ENCODE results near the gene HTR3C.

HTR3C gene

GRCh38 chr3:184092199-184092598 is 39.4 kb downstream of the HTR3C start:
- DNase-seq (ENCODE audit: low read depth in 2 of 2): no peak

- no peak for DNase-seq (ENCODE audit: low read depth in 2 of 2)
These were observed 44.0 kb downstream of the HTR3C start, which contains the start of gene HTR3E for GRCh38 chr3:184096811-184097383. HTR3E (plus strand) TSS chr3:184097064; CDS start chr3:184097530, 466 bp downstream.

GRCh38 chr3:184097556-184097955 is 44.7 kb downstream of the HTR3C start:
- no peak for DNase-seq (ENCODE audit: low read depth in 2 of 2)

GRCh38 chr3:184099806-184100686 is 47.2 kb downstream of the HTR3C start:
- DNase-seq (ENCODE audit: low read depth in 2 of 2): no peak

All from stimulated activated CD8-positive, alpha-beta memory T cell treated with anti-CD3 and anti-CD28 coated beads, Interleukin-2, amount 100 ng/mL, for 48 hours (primary cell).